GM12801 (cell line): ENCODE data around the gene CLOCK.

Source experiments
- TF ChIP-seq, protein P1 (sequence below): IDR thresholded peaks from one replicate; pipeline ENCODE4 v1.5.1; 2011; ENCODE audit warnings: control low read depth; ENCODE audit not compliant: insufficient read length; ENCODE audit errors: extremely low read depth

CLOCK gene

DNA sequence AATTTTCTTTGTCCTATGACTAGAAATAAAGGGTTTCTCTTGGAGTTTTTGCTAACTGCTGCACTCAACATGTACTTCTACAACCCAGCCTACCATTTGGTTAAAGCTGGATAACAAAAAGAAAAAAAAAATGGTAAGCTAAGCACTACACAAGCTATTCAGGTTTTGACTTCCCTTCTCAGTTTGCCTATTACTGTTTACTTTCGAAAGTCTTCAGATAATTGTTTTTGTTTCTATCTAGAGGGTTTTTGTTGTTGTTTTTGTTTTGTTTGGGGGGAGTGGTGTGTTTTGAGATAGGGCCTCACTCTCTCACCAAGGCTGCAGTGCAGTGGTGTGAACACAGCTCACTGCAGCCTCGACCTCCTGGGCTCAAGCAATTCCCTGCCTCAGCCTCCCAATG lies 46.6 kb downstream of the CLOCK start:
- TF ChIP-seq, protein P1, sequence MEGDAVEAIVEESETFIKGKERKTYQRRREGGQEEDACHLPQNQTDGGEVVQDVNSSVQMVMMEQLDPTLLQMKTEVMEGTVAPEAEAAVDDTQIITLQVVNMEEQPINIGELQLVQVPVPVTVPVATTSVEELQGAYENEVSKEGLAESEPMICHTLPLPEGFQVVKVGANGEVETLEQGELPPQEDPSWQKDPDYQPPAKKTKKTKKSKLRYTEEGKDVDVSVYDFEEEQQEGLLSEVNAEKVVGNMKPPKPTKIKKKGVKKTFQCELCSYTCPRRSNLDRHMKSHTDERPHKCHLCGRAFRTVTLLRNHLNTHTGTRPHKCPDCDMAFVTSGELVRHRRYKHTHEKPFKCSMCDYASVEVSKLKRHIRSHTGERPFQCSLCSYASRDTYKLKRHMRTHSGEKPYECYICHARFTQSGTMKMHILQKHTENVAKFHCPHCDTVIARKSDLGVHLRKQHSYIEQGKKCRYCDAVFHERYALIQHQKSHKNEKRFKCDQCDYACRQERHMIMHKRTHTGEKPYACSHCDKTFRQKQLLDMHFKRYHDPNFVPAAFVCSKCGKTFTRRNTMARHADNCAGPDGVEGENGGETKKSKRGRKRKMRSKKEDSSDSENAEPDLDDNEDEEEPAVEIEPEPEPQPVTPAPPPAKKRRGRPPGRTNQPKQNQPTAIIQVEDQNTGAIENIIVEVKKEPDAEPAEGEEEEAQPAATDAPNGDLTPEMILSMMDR = no peak

- TF ChIP-seq, protein P1 = no peak
These were observed 47.2 kb downstream of the CLOCK start for GRCh38 chr4:55499495-55499894.

DNA sequence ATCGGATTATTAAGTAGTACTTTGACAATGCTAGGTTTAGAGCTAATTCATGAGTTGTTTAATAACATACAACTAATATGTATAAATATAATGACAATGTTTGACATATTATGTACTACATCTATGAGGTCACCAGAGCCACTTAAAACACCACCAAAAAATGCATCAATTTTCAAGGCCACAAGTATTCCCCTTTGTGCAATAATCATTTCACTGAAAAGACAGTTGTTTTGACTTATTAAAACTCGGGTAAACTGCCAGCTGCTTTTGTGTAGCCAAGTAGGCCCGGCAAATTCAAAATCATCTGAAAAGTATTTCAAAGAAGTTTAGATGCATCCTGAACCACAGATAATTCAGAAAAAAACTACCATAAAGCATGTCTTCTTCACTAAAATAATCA lies 48.7 kb downstream of the CLOCK start:
- TF ChIP-seq, protein P1 = no peak

DNA sequence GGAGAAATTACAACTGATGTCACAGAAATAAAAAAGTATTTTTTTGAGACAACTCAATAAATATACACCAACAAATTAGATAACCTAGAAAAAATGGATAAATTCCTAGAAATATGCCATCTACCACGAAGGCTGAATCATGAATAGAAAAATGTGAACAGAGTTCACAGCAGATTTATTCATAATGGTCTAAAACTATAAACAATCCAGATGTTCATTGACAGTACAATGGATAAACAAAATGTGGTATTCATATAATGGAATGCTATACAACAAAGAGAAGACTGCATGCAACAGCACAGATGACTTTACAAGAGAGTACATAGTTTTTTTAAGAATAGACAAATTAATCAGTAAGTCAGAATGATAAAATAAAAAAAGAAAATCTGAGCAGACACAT lies 55.2 kb downstream of the CLOCK start:
- TF ChIP-seq, protein P1 = no peak

DNA sequence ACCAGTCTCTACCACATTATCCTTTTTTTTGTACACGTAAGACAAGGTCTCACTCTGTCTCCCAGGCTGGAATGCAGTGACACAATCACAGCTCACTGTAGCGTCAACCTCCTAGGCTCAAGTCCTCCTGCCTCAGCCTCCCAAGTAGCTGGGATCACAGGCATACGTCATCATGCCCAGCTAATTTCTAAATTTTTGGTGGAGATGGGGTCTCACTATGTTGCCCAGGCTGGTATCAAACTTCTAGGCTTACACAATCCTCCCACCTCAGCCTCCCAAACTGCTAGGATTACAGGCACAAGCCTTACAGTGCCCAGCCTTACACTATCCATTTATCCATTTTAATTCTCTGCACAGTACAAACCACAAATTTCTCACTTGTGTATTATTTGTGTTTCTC lies 58.0 kb downstream of the CLOCK start:
- TF ChIP-seq, protein P1 = no peak

DNA sequence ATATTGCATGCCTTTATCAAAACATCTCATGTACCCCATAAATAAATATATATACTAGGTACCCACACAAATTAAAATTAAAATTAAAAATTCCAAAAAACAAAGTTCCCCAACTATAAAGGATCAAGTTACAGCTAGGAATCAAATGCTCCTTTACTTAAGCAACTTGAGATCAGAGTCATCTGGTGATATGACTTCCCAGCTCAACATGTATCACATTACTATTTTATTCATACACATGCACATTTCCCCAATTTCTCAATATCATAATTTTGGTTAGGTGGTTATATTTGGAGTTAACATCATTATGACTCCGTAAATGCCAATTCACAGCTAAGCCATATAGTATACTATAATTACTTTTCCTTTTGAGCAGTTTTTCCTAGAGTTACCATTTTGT lies 60.9 kb downstream of the CLOCK start:
- TF ChIP-seq, protein P1 = no peak

- TF ChIP-seq, protein P1 = no peak
These were observed 63.4 kb downstream of the CLOCK start for GRCh38 chr4:55483315-55483714.
